GM23338 (cell line): ENCODE data around the gene PTPRN2. TPM values are rescaled to one million over a fixed set of nuclear protein-coding genes. Genes with fewer than 3 reads are reported as not detected.

Experiments used
- ATAC-seq: fragments of 200-7000 bp; cut with Tn5 transposase; 3 replicates; pipeline ENCODE4 v1.9.1; 2020
- DNase-seq: peaks from one replicate; pipeline ENCODE4 v3.0.0-alpha.2; 2015; ENCODE audit warnings: low spot score
- H2AFZ ChIP-seq: fragments of 200-600 bp; sonication (generic); 2 replicates; pipeline ENCODE4 v1.8.0; 2016; ENCODE audit warnings: antibody characterized with exemption, mild to moderate bottlenecking, moderate library complexity
- H3F3A ChIP-seq: fragments of 200-600 bp; sonication (generic); replicated peaks from 2 replicates; pipeline ENCODE4 v1.8.0; 2017; ENCODE audit warnings: antibody characterized with exemption, mixed run types, low read depth
- H3K27ac ChIP-seq: fragments of 200-600 bp; sonication (generic); 2 replicates; pipeline ENCODE4 v1.6.1; 2016; ENCODE audit warnings: low read depth
- H3K27me3 ChIP-seq: fragments of 200-600 bp; sonication (generic); 2 replicates; pipeline ENCODE4 v1.8.0; 2016; ENCODE audit warnings: mild to moderate bottlenecking, mixed run types, moderate library complexity; ENCODE audit not compliant: insufficient read depth
- H3K36me3 ChIP-seq: fragments of 200-600 bp; sonication (generic); 2 replicates; pipeline ENCODE4 v1.8.0; 2016; ENCODE audit warnings: mild to moderate bottlenecking; ENCODE audit not compliant: insufficient read depth
- H3K4me1 ChIP-seq: fragments of 200-600 bp; sonication (generic); 2 replicates; pipeline ENCODE4 v1.8.0; 2016; ENCODE audit warnings: mild to moderate bottlenecking, moderate library complexity; ENCODE audit not compliant: insufficient read depth
- H3K4me2 ChIP-seq: fragments of 200-600 bp; sonication (generic); 2 replicates; pipeline ENCODE4 v1.7.1; 2017; ENCODE audit warnings: mixed run types
- H3K4me3 ChIP-seq: fragments of 200-600 bp; sonication (generic); 2 replicates; pipeline ENCODE4 v1.6.1; 2016; ENCODE audit warnings: mixed run types
- H3K79me2 ChIP-seq: fragments of 200-600 bp; sonication (generic); replicated peaks from 2 replicates; pipeline ENCODE4 v1.8.0; 2017; ENCODE audit warnings: mild to moderate bottlenecking; ENCODE audit not compliant: insufficient read depth
- H3K9me2 ChIP-seq: fragments of 200-600 bp; sonication (generic); 2 replicates; pipeline ENCODE4 v1.8.0; 2017; ENCODE audit not compliant: insufficient read depth
- H4K20me1 ChIP-seq: fragments of 200-600 bp; sonication (generic); replicated peaks from 2 replicates; pipeline ENCODE4 v1.8.0; 2017; ENCODE audit warnings: mild to moderate bottlenecking; ENCODE audit not compliant: insufficient read depth
- H3K27ac Mint-ChIP-seq: 2 replicates; pipeline ENCODE4 v1.8.0; 2020; ENCODE audit warnings: inconsistent platforms, mild to moderate bottlenecking, moderate library complexity, mixed read lengths
- H3K27me3 Mint-ChIP-seq: 3 replicates; pipeline ENCODE4 v1.8.0; 2022; ENCODE audit warnings: low read depth, mild to moderate bottlenecking, moderate library complexity, mixed read lengths, inconsistent platforms; ENCODE audit not compliant: insufficient read depth, poor library complexity
- H3K36me3 Mint-ChIP-seq: 3 replicates; pipeline ENCODE4 v1.8.0; 2021; ENCODE audit warnings: low read depth, mild to moderate bottlenecking, inconsistent platforms, moderate library complexity, mixed read lengths
- H3K4me1 Mint-ChIP-seq: 3 replicates; pipeline ENCODE4 v1.8.0; 2020; ENCODE audit warnings: mild to moderate bottlenecking, inconsistent platforms, mixed read lengths
- H3K4me3 Mint-ChIP-seq: 3 replicates; pipeline ENCODE4 v1.8.0; 2021; ENCODE audit warnings: moderate library complexity, mild to moderate bottlenecking, inconsistent platforms, mixed read lengths
- H3K9me3 Mint-ChIP-seq: 3 replicates; pipeline ENCODE4 v1.8.0; 2020; ENCODE audit warnings: moderate library complexity, mild to moderate bottlenecking, inconsistent platforms, mixed read lengths
- CREB1 ChIP-seq: fragments of 250-450 bp; sonication (Bioruptor Pico); IDR thresholded peaks from 2 replicates; pipeline ENCODE4 v1.5.0; 2020; ENCODE audit warnings: low read depth, mild to moderate bottlenecking, moderate library complexity
- EZH2phosphoT487 ChIP-seq: fragments of 200-600 bp; sonication (generic); IDR thresholded peaks from one replicate; pipeline ENCODE4 v1.8.1; 2018; ENCODE audit warnings: antibody characterized with exemption; ENCODE audit not compliant: unreplicated experiment
- JUNB ChIP-seq: IDR thresholded peaks from one replicate; pipeline ENCODE4 v1.6.1; 2016; ENCODE audit warnings: antibody characterized with exemption; ENCODE audit not compliant: unreplicated experiment
- NANOG ChIP-seq: IDR thresholded peaks from 2 replicates; pipeline ENCODE4 v1.6.1; 2016; ENCODE audit warnings: antibody characterized with exemption, borderline replicate concordance
- POLR2AphosphoS5 ChIP-seq: IDR thresholded peaks from 2 replicates; pipeline ENCODE4 v1.6.1; 2016; ENCODE audit warnings: antibody characterized with exemption, low read depth
- STAT1 ChIP-seq: IDR thresholded peaks from one replicate; pipeline ENCODE4 v1.6.1; 2016; ENCODE audit warnings: antibody characterized with exemption; ENCODE audit not compliant: unreplicated experiment
- ZNF114 ChIP-seq: fragments of 250-450 bp; sonication (Bioruptor Pico); IDR thresholded peaks from 2 replicates; pipeline ENCODE4 v1.5.0; 2020; ENCODE audit warnings: mild to moderate bottlenecking, moderate library complexity
- ZNF331 ChIP-seq: fragments of 250-450 bp; sonication (Bioruptor Pico); IDR thresholded peaks from 2 replicates; pipeline ENCODE4 v1.5.0; 2020; ENCODE audit warnings: low read depth, mild to moderate bottlenecking, moderate library complexity
- polyA plus RNA-seq: library from polyadenylated mRNA; unstranded; fragments of >200 nt; fragmentation: Nextera tagmentation; extraction: Ambion mirVana; gene quantifications from 2 replicates; pipeline ENCODE4 v1.2.1, GENCODE V29; 2016
- total RNA-seq: library from RNA; depleted of rRNA; stranded (reverse); fragments of >200 nt; shearing (Covaris generic); gene quantifications from 2 replicates; pipeline ENCODE4 v1.2.3, GENCODE V29; 2014
- TF ChIP-seq, protein P1 (sequence below): IDR thresholded peaks from 2 replicates; pipeline ENCODE4 v1.6.1; 2016; ENCODE audit warnings: antibody characterized with exemption
- TF ChIP-seq, protein P2 (sequence below): IDR thresholded peaks from one replicate; pipeline ENCODE4 v1.6.1; 2018; ENCODE audit warnings: antibody characterized with exemption; ENCODE audit not compliant: unreplicated experiment

Gene PTPRN2
- total and polyA plus RNA-seq, 2 experiments from 2014 or later: 0.87 to 4.0 TPM

- Histone ChIP-seq H3K9me2 (peaks cover 5% of the 10 kb centered on the region; the same call in 1 of the 2 replicates), H2AFZ (no peak overlapping the region), H3K36me3 (no peaks in the 10 kb centered on the region), H3K4me1 (peaks cover 4% of the 10 kb centered on the region; the same call in 1 of the 2 replicates), H3K4me3 (no peak overlapping the region), H4K20me1 (no peaks in the 10 kb centered on the region), H3K4me2 (no peak overlapping the region), H3K79me2 (no peaks in the 10 kb centered on the region), H3K27ac (no peak overlapping the region), H3F3A (0 out of 2 replicates have a peak, but pooled peaks cover 2% of the 10 kb centered on the region), H3K27me3 (no peaks in the 10 kb centered on the region)
- Mint-ChIP-seq H3K36me3 (peaks cover 20% of the 10 kb centered on the region), H3K4me1 (peaks cover 11% of the 10 kb centered on the region), H3K4me3 (no peak overlapping the region), H3K9me3 (peaks cover 84% of the 10 kb centered on the region), H3K27ac (no peak overlapping the region), H3K27me3 (peaks cover 10% of the 10 kb centered on the region)
- DNase-seq: no peak
- ATAC-seq: no peak
- TF ChIP-seq JUNB (no peak), STAT1 (no peak), POLR2AphosphoS5 (no peak)
Observed at GRCh38 chr7:158539711-158540146, 47.9 kb downstream of the PTPRN2 start.

DNA sequence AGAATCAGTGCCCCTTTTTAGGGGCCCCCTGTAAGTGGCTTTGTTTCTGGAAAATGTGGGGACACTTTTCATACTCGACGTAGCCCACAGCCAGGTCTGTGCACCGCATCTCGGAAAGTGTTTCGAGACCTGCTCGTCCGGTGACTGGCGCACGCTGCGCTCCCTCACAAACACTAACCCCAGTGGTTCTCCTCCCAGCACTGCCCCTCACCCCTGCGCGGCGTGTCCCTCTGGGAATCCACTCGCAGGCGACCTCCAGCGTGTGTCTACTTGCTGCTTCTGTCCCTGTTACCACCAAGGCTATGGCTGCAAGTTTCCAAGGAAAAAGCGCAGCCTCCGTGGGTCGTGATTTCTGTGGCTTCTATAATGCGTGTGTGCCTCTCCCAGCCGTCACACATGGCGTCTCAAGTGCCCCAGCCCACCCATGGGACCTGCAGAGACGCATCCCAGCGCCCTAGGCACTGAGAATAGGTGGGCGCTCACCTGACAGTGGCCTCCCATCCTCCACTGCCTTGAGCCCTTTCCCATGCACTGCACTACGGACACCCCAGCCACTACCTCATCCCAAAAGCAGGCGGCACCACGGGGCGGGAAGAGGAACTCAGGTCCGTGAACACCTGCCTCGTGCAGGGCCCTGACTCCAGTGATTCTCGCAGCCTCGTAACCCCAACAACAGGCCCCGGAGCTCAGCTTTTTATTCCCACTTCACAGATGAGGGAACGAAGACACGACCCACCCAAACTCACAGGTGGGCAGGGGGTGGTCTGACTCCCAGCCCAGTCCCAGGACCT lies 49.3 kb downstream of the PTPRN2 start:
- no peak overlapping the region for H3K4me2 ChIP-seq
- peaks cover 11% of the 10 kb centered on the region for H3K27me3 Mint-ChIP-seq
- no peak overlapping the region for H3K27ac ChIP-seq
- H3K4me1 ChIP-seq: peaks cover 4% of the 10 kb centered on the region; the same call in 1 of the 2 replicates
- H3F3A ChIP-seq: 0 out of 2 replicates have a peak, but pooled peaks cover 2% of the 10 kb centered on the region
- H3K4me3 Mint-ChIP-seq: no peak overlapping the region
- H3K36me3 Mint-ChIP-seq: peaks cover 24% of the 10 kb centered on the region
- H3K4me1 Mint-ChIP-seq: peaks cover 11% of the 10 kb centered on the region
- DNase-seq: no peak
- H3K9me2 ChIP-seq: peaks cover 5% of the 10 kb centered on the region; the same call in 1 of the 2 replicates
- H3K4me3 ChIP-seq: no peak overlapping the region
- H4K20me1 ChIP-seq: no peaks in the 10 kb centered on the region
- no peak overlapping the region for H3K27ac Mint-ChIP-seq
- no peak; the same call in 2 of the 3 replicates for ATAC-seq
- H3K36me3 ChIP-seq: no peaks in the 10 kb centered on the region
- no peaks in the 10 kb centered on the region for H3K79me2 ChIP-seq
- peaks cover 79% of the 10 kb centered on the region for H3K9me3 Mint-ChIP-seq
- H2AFZ ChIP-seq: no peak overlapping the region
- H3K27me3 ChIP-seq: no peaks in the 10 kb centered on the region
- no peak for TF ChIP-seq ZNF331 (CRISPR knock-in tag)
- TF ChIP-seq JUNB: no peak
- TF ChIP-seq CREB1 (CRISPR knock-in tag): no peak
- no peak for TF ChIP-seq POLR2AphosphoS5
- no peak for TF ChIP-seq STAT1
- no peak for TF ChIP-seq EZH2phosphoT487
- TF ChIP-seq, protein P1, sequence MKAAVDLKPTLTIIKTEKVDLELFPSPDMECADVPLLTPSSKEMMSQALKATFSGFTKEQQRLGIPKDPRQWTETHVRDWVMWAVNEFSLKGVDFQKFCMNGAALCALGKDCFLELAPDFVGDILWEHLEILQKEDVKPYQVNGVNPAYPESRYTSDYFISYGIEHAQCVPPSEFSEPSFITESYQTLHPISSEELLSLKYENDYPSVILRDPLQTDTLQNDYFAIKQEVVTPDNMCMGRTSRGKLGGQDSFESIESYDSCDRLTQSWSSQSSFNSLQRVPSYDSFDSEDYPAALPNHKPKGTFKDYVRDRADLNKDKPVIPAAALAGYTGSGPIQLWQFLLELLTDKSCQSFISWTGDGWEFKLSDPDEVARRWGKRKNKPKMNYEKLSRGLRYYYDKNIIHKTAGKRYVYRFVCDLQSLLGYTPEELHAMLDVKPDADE: no peak
- no peak for TF ChIP-seq ZNF114 (CRISPR knock-in tag)
- TF ChIP-seq, protein P2, sequence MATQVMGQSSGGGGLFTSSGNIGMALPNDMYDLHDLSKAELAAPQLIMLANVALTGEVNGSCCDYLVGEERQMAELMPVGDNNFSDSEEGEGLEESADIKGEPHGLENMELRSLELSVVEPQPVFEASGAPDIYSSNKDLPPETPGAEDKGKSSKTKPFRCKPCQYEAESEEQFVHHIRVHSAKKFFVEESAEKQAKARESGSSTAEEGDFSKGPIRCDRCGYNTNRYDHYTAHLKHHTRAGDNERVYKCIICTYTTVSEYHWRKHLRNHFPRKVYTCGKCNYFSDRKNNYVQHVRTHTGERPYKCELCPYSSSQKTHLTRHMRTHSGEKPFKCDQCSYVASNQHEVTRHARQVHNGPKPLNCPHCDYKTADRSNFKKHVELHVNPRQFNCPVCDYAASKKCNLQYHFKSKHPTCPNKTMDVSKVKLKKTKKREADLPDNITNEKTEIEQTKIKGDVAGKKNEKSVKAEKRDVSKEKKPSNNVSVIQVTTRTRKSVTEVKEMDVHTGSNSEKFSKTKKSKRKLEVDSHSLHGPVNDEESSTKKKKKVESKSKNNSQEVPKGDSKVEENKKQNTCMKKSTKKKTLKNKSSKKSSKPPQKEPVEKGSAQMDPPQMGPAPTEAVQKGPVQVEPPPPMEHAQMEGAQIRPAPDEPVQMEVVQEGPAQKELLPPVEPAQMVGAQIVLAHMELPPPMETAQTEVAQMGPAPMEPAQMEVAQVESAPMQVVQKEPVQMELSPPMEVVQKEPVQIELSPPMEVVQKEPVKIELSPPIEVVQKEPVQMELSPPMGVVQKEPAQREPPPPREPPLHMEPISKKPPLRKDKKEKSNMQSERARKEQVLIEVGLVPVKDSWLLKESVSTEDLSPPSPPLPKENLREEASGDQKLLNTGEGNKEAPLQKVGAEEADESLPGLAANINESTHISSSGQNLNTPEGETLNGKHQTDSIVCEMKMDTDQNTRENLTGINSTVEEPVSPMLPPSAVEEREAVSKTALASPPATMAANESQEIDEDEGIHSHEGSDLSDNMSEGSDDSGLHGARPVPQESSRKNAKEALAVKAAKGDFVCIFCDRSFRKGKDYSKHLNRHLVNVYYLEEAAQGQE: no peak
- no peak for TF ChIP-seq NANOG
